Measurements from ENCODE around the gene C1QTNF7. TPM values are rescaled to one million over a fixed set of nuclear protein-coding genes. Genes with fewer than 3 reads are reported as not detected.

Gene C1QTNF7
- total RNA-seq, 2 experiments from 2014 or later, result not detected

DNA sequence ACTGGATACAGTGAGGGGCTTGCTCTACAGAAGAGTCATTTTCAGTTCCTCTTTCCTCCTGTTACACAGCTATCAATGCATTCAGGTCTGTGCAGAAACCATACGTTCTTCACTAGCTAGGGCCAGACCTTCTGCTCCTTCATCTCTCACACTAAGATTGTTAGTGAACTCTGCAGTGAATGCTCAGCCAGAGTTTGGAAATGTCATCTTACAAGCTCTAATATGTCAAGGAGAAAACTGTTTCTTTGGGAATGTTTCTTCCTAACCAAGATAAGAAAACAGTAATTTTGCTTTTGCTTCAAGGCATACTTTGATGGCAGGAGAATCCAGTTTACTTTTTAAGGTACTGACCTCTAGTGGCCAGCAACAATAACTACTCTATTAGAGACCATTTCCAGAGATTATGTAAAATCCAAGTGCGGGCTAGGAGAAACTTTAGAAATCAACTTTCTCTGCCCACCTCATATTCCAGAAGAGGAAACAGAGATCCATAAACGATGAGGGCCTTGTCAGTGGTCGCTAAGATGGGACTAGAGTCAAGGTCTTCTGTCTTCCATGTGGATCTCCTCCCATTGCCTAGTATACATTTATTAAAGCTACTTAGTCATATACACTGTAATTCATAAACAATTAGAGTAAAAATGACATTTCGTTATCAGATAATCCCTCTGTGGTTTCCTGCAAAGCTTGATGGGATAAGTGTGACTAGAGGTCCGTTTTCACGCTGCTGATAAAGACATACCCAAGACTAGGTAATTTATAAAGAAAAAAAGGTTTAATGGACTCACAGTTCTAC, 29.8 kb downstream of the C1QTNF7 start:
- peak; percentile 65 for DNase-seq (ENCODE audit: low spot score)
- no peak overlapping the region for H3K27ac ChIP-seq (ENCODE audit: low read depth, low read length, poor library complexity, severe bottlenecking)
- CTCF ChIA-PET (ENCODE audit: unreplicated experiment), result interaction anchor here (0.7 to 1.3 kb wide), 3 partner anchors 21 to 226 kb away, joined by 3 to 5 read pairs (median 4); no protein-coding TSS in a partner anchor

DNA sequence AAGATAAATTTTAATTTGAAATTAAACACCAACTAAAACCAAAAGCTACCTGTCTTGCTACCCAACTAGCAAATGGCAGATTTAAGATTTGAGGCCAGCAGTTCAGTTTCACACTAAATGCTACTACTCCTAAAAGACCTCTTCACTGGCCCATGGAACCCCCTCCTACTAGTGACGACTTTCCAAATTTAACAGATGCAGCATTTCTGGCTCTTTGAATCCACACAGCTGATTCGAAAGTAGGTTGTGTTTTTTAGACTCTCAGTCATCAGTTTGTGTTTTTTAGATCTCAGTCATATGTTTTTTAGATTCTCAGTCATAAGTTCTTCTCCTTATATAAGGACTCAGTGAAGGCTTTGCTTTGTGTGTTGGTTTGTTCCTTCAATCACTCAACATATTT, 30.8 kb downstream of the C1QTNF7 start:
- no peaks in the 10 kb centered on the region for H3K79me2 ChIP-seq (ENCODE audit: insufficient read depth, low read depth, low read length)
- no peaks in the 10 kb centered on the region for H3K4me1 ChIP-seq (ENCODE audit: insufficient read depth, low read length, poor library complexity, severe bottlenecking)
- ChIA-PET POLR2A (interaction anchor here (0.7 to 2.2 kb wide), 3 partner anchors 47 to 193 kb away, joined by 3 to 5 read pairs (median 4); no protein-coding TSS in a partner anchor), CTCF (ENCODE audit: unreplicated experiment) (no interaction called here)
- intact Hi-C loops (cut with micrococcal nuclease; ENCODE audit: unreplicated experiment), result loop anchor here (5.0 kb wide), 1 partner anchor 111 kb away; no protein-coding TSS in a partner anchor
- DNase-seq (ENCODE audit: low spot score), result no peak
- H3K9me3 ChIP-seq (ENCODE audit: low read length), result no peaks in the 10 kb centered on the region
- H3K9me2 ChIP-seq (ENCODE audit: insufficient read depth, low read length), result no peaks in the 10 kb centered on the region
- no peak overlapping the region for H3K27ac ChIP-seq (ENCODE audit: low read depth, low read length, poor library complexity, severe bottlenecking)
- BruUV-seq (replicated peaks), result no TSS peak
- H2AFZ ChIP-seq (ENCODE audit: low read length), result no peak overlapping the region
- no peak overlapping the region for H3K4me3 ChIP-seq (ENCODE audit: low read depth, low read length, poor library complexity, severe bottlenecking)
- no peak overlapping the region for H3K4me2 ChIP-seq (ENCODE audit: low read length)
- no peaks in the 10 kb centered on the region for H4K20me1 ChIP-seq (ENCODE audit: insufficient read depth, low read length)
- no peak for TF ChIP-seq EZH2phosphoT487 (IDR thresholded peaks at IDR 0.05; ENCODE audit: borderline replicate concordance, low read depth, low read length)
- TF ChIP-seq, protein P1, sequence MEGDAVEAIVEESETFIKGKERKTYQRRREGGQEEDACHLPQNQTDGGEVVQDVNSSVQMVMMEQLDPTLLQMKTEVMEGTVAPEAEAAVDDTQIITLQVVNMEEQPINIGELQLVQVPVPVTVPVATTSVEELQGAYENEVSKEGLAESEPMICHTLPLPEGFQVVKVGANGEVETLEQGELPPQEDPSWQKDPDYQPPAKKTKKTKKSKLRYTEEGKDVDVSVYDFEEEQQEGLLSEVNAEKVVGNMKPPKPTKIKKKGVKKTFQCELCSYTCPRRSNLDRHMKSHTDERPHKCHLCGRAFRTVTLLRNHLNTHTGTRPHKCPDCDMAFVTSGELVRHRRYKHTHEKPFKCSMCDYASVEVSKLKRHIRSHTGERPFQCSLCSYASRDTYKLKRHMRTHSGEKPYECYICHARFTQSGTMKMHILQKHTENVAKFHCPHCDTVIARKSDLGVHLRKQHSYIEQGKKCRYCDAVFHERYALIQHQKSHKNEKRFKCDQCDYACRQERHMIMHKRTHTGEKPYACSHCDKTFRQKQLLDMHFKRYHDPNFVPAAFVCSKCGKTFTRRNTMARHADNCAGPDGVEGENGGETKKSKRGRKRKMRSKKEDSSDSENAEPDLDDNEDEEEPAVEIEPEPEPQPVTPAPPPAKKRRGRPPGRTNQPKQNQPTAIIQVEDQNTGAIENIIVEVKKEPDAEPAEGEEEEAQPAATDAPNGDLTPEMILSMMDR (conservative IDR thresholded peaks at IDR 0.05; ENCODE audit: low read length), result no peak
- no peaks in the 10 kb centered on the region for H3K36me3 ChIP-seq (ENCODE audit: insufficient read depth, low read length)

More for the DNA sequence above, 29.8 kb downstream of the C1QTNF7 start:
- no peaks in the 10 kb centered on the region for H4K20me1 ChIP-seq (ENCODE audit: insufficient read depth, low read length)
- H3K36me3 ChIP-seq (ENCODE audit: insufficient read depth, low read length), result no peaks in the 10 kb centered on the region
- intact Hi-C loops (cut with micrococcal nuclease; ENCODE audit: unreplicated experiment), result loop anchor here (1.0 to 5.0 kb wide), 4 partner anchors 57 to 226 kb away; no protein-coding TSS in a partner anchor
- peak overlapping the region; percentile 3; the same call in 1 of the 2 replicates for H3K4me2 ChIP-seq (ENCODE audit: low read length)
- no peaks in the 10 kb centered on the region for H3K9me3 ChIP-seq (ENCODE audit: low read length)
- no peaks in the 10 kb centered on the region for H3K9me2 ChIP-seq (ENCODE audit: insufficient read depth, low read length)
- BruUV-seq (replicated peaks), result no TSS peak
- H2AFZ ChIP-seq (ENCODE audit: low read length), result no peak overlapping the region; the same call in 1 of the 2 replicates
- H3K4me3 ChIP-seq (ENCODE audit: low read depth, low read length, poor library complexity, severe bottlenecking), result no peak overlapping the region
- TF ChIP-seq, protein P1 (conservative IDR thresholded peaks at IDR 0.05; ENCODE audit: low read length), result peak; percentile 95
- no peak for TF ChIP-seq EZH2phosphoT487 (IDR thresholded peaks at IDR 0.05; ENCODE audit: borderline replicate concordance, low read depth, low read length)
- POLR2A ChIA-PET, result interaction anchor here (0.8 to 2.2 kb wide), 5 partner anchors 46 to 936 kb away, joined by 3 to 5 read pairs (median 3); no protein-coding TSS in a partner anchor
- no peaks in the 10 kb centered on the region for H3K79me2 ChIP-seq (ENCODE audit: insufficient read depth, low read depth, low read length)
- no peaks in the 10 kb centered on the region for H3K4me1 ChIP-seq (ENCODE audit: insufficient read depth, low read length, poor library complexity, severe bottlenecking)
